ENCODE results near the gene PAMR1. TPM values are rescaled to one million over a fixed set of nuclear protein-coding genes. Genes with fewer than 3 reads are reported as not detected.

PAMR1 gene
- total and polyA plus RNA-seq, 9 of the 15 experiments (the other 6 are each of a cell fraction or from before 2014, with no cell fraction given) = not detected

DNA sequence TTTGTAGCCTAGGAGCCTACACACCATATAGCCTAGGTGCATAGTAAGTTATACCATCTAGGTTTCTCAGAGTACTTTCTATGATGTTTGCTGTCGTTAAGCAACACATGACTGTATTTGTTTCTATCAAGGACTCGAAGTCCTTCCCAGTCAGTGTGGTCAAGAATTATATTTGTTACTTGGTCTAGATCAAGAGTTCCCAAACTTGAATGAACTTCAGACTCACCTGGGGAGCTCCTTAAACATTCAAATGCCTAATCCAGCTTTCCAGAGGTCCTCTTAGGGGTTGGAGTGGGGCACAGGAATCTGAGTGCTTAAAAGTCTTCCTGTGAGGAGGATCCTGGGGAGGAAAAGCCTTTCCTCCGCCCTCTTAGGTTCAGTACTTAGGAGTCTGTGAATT is 41.5 kb upstream of the PAMR1 start (continued):
- TF ChIP-seq, protein P1, sequence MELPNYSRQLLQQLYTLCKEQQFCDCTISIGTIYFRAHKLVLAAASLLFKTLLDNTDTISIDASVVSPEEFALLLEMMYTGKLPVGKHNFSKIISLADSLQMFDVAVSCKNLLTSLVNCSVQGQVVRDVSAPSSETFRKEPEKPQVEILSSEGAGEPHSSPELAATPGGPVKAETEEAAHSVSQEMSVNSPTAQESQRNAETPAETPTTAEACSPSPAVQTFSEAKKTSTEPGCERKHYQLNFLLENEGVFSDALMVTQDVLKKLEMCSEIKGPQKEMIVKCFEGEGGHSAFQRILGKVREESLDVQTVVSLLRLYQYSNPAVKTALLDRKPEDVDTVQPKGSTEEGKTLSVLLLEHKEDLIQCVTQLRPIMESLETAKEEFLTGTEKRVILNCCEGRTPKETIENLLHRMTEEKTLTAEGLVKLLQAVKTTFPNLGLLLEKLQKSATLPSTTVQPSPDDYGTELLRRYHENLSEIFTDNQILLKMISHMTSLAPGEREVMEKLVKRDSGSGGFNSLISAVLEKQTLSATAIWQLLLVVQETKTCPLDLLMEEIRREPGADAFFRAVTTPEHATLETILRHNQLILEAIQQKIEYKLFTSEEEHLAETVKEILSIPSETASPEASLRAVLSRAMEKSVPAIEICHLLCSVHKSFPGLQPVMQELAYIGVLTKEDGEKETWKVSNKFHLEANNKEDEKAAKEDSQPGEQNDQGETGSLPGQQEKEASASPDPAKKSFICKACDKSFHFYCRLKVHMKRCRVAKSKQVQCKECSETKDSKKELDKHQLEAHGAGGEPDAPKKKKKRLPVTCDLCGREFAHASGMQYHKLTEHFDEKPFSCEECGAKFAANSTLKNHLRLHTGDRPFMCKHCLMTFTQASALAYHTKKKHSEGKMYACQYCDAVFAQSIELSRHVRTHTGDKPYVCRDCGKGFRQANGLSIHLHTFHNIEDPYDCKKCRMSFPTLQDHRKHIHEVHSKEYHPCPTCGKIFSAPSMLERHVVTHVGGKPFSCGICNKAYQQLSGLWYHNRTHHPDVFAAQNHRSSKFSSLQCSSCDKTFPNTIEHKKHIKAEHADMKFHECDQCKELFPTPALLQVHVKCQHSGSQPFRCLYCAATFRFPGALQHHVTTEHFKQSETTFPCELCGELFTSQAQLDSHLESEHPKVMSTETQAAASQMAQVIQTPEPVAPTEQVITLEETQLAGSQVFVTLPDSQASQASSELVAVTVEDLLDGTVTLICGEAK (IDR thresholded peaks at IDR 0.05) = no peak
- TF ChIP-seq, protein P1 (CRISPR knock-in tag; IDR thresholded peaks at IDR 0.05) = no peak
- TF ChIP-seq RBM22 (IDR thresholded peaks at IDR 0.05; ENCODE audit: low read depth, low read length, poor library complexity, severe bottlenecking) = no peak

Measured in K562 (cell line).